Epithelial cell of esophagus (primary cell): ENCODE data around the gene STUM.

Source experiments
- DNase-seq: peaks from one replicate; pipeline ENCODE4 v3.0.0; 2010; ENCODE audit warnings: low read depth
- H3K4me3 ChIP-seq: 2 replicates; pipeline ENCODE4 v1.5.1; 2011; ENCODE audit warnings: mild to moderate bottlenecking, low read length, control low read depth
- TF ChIP-seq, protein P1 (sequence below): IDR thresholded peaks from 2 replicates; pipeline ENCODE4 v1.5.1; 2011; ENCODE audit warnings: low read depth, mild to moderate bottlenecking, low read length, control low read depth, inconsistent platforms; ENCODE audit not compliant: insufficient read depth; ENCODE audit errors: missing control alignments

The STUM gene

GRCh38 chr1:226551299-226551698 lies 2.7 kb downstream of the STUM start:
- TF ChIP-seq, protein P1, sequence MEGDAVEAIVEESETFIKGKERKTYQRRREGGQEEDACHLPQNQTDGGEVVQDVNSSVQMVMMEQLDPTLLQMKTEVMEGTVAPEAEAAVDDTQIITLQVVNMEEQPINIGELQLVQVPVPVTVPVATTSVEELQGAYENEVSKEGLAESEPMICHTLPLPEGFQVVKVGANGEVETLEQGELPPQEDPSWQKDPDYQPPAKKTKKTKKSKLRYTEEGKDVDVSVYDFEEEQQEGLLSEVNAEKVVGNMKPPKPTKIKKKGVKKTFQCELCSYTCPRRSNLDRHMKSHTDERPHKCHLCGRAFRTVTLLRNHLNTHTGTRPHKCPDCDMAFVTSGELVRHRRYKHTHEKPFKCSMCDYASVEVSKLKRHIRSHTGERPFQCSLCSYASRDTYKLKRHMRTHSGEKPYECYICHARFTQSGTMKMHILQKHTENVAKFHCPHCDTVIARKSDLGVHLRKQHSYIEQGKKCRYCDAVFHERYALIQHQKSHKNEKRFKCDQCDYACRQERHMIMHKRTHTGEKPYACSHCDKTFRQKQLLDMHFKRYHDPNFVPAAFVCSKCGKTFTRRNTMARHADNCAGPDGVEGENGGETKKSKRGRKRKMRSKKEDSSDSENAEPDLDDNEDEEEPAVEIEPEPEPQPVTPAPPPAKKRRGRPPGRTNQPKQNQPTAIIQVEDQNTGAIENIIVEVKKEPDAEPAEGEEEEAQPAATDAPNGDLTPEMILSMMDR: no peak
- no peak for DNase-seq
- H3K4me3 ChIP-seq: no peak overlapping the region

DNA sequence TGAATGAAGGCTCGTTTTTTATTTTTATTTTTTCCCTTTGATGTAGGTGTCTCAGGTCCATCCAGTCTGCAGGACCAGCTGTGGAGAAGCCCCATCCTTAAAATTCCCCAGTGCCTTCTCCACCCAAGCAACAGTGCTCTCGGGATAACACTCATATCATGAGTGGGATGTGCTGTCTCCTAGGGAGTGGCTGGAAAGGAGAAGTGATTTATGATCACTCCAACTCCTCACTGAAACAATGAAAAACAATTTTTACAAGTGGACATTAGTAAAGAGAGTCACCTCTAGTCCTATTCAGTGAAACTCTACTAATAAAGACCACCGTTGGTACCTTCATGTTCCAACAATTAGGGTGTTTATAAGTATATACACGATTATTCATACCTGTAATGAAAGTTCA lies 3.5 kb downstream of the STUM start:
- TF ChIP-seq, protein P1: no peak
- H3K4me3 ChIP-seq: no peak overlapping the region
- no peak for DNase-seq

- TF ChIP-seq, protein P1: no peak
- DNase-seq: no peak
- no peak overlapping the region for H3K4me3 ChIP-seq
Observed at GRCh38 chr1:226553266-226553923, 4.8 kb downstream of the STUM start.

DNA sequence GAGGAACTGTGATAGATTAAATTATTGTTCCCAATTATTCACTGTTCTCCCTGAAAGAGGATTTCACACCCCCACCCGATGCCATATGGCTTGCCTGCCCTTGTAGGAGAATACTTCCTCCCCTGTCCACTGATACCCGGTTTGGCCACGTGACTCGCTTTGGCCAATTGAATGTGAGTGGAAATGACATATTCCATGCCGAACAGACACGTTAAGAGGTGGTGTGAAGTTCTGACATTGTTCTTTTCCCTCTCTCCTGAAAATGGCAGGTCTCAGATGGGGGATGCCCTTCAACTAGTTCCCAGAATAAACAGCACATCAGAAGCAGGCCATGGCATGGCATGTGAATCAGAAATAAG lies 5.3 kb downstream of the STUM start:
- TF ChIP-seq, protein P1: no peak
- no peak overlapping the region for H3K4me3 ChIP-seq
- no peak for DNase-seq

DNA sequence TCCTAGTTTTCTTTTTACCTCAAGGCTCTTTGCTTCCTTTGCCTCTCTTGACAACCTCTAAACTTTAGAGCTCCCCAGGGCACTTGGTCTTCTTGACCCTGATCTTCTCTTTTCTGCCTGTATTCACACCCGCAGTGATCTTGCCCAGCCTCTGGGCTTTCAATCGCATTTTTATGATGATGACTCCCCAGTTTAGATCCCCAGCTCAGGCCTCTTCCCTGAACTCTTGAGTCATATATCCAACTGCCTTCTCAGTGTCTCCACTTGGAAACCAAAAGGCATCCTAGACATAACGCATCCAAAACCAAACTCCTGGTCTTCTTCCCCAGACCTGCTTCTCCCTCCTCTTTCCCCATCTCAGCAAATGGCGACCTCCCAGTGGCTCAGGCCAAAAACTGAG lies 6.5 kb downstream of the STUM start:
- H3K4me3 ChIP-seq: no peak overlapping the region
- TF ChIP-seq, protein P1: no peak
- DNase-seq: no peak

GRCh38 chr1:226557424-226557823 lies 8.9 kb downstream of the STUM start:
- TF ChIP-seq, protein P1: no peak
- no peak for DNase-seq
- no peak overlapping the region for H3K4me3 ChIP-seq

DNA sequence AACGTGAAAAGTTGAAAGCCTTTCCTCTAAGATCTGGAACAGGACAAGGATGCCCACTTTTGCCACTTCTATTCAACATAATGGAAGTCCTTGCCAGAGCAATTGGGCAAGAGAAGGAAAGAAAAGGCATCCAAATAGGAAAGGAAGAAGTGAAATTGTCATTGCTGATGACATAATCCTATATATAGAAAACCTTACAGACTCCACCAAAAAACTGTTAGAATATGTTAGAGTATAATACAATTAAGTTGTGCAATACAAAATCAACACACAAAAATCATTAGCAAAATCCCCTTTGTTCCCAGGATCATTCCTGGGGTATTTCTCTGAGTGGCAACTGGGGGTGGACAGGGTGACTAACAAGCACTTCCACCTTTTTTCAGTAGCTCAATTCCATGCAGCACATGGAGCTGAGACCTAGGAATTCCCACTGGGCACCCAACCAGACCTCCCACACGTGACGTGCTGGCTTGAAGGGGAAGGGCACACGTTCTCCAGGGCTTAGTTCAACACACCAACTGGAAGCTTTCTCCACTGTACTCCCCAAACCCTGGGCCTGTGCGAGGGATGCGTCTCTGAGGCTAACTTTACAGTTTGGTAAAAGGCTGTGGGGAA lies 9.6 kb downstream of the STUM start:
- DNase-seq: no peak
- H3K4me3 ChIP-seq: no peak overlapping the region
- TF ChIP-seq, protein P1: no peak
